Endodermal cell (in vitro differentiated cells): ENCODE measurements around the gene GPC3. TPM values are rescaled to one million over a fixed set of nuclear protein-coding genes. Genes with fewer than 3 reads are reported as not detected.

Experiments
- DNase-seq: peaks from one replicate; pipeline ENCODE4 v3.0.0-alpha.2; 2017
- H3K27ac ChIP-seq: 2 replicates; pipeline ENCODE4 v1.5.1; 2013; ENCODE audit warnings: mild to moderate bottlenecking, low read depth, low read length, moderate library complexity
- H3K27me3 ChIP-seq: 2 replicates; pipeline ENCODE4 v1.6.1; 2013; ENCODE audit warnings: mild to moderate bottlenecking, low read length, moderate library complexity; ENCODE audit not compliant: insufficient read depth, control insufficient read depth, poor library complexity, severe bottlenecking
- H3K36me3 ChIP-seq: 2 replicates; pipeline ENCODE4 v1.7.0; 2013; ENCODE audit warnings: mild to moderate bottlenecking, low read length, moderate library complexity; ENCODE audit not compliant: control insufficient read depth, insufficient read depth
- H3K4me1 ChIP-seq: one replicate; pipeline ENCODE4 v1.7.0; 2013; ENCODE audit warnings: low read length; ENCODE audit not compliant: control insufficient read depth, insufficient read depth
- H3K4me3 ChIP-seq: 2 replicates; pipeline ENCODE4 v1.5.1; 2013; ENCODE audit warnings: mild to moderate bottlenecking, low read length, moderate library complexity
- H3K9ac ChIP-seq: 2 replicates; pipeline ENCODE4 v1.6.1; 2013; ENCODE audit warnings: mild to moderate bottlenecking, low read length, moderate library complexity; ENCODE audit not compliant: poor library complexity, severe bottlenecking; ENCODE audit errors: extremely low read depth
- H3K9me3 ChIP-seq: 2 replicates; pipeline ENCODE4 v1.6.1; 2013; ENCODE audit warnings: mild to moderate bottlenecking, low read length, moderate library complexity; ENCODE audit not compliant: control insufficient read depth
- H3K27ac Mint-ChIP-seq: 2 replicates; pipeline ENCODE4 v1.8.0; 2020; ENCODE audit warnings: mixed read lengths
- H3K27me3 Mint-ChIP-seq: 2 replicates; pipeline ENCODE4 v1.8.0; 2021; ENCODE audit warnings: mild to moderate bottlenecking, mixed read lengths; ENCODE audit not compliant: insufficient read depth
- H3K36me3 Mint-ChIP-seq: 2 replicates; pipeline ENCODE4 v1.8.0; 2020; ENCODE audit warnings: low read depth, mixed read lengths
- H3K4me1 Mint-ChIP-seq: 2 replicates; pipeline ENCODE4 v1.8.0; 2020; ENCODE audit warnings: mixed read lengths
- H3K4me3 Mint-ChIP-seq: 2 replicates; pipeline ENCODE4 v1.8.0; 2020; ENCODE audit warnings: mild to moderate bottlenecking, moderate library complexity, mixed read lengths
- H3K9me3 Mint-ChIP-seq: 2 replicates; pipeline ENCODE4 v1.8.0; 2020; ENCODE audit warnings: mild to moderate bottlenecking, mixed read lengths
- WGBS, 2 experiments: methylation state at CpG; one replicate each; pipeline versions ENCODE4 v1.1.5 to v1.1.7; 2013; ENCODE audit warnings: missing lambda C conversion rate in 2 of 2, mixed read lengths in 1 of 2; ENCODE audit not compliant: insufficient coverage in 1 of 2, insufficient read length in 1 of 2; 5-methylcytosine and 5-hydroxymethylcytosine counted together
- total RNA-seq, 2 donors: library from RNA; stranded (reverse); fragmentation: NEBNext Ultra II Directional in 1 of 2; extraction: Animal tissue kit (Norgen Biotek cat#: 25700) in 1 of 2; gene quantifications; 2 replicates in 1 of 2; 3 replicates in 1 of 2; pipeline ENCODE4 v1.2.1, GENCODE V29; 2021
- TF ChIP-seq, protein P1 (sequence below): fragments of 200-600 bp; sonication (generic); conservative IDR thresholded peaks from 2 replicates; pipeline ENCODE4 v1.5.0; 2021; ENCODE audit warnings: antibody characterized with exemption, mild to moderate bottlenecking

Gene GPC3
- total RNA-seq, 2 donors from 2014 or later: 39.5 to 125 TPM

DNA sequence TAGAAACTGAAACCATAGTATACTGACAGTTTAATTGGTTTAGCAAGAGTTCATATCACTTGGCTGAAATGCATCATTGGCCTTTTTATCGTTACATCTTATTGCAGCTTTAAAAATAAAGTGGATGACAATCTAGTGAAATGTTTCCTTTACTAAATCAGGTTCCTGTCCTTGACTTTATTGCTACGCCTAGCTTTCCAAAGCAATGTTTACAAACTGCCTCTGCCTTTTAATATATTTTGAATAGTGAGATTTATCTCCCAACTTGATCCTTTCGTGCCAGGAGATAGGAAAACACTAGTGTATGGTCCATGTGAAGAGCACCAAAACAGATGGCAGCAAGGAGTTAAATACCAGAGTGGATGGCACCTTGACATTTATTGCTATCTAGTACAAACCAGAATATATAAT is 67.0 kb downstream of the GPC3 start:
- H3K36me3 Mint-ChIP-seq: peaks cover 22% of the 10 kb centered on the region
- H3K4me3 ChIP-seq: no peak overlapping the region
- DNase-seq: no peak
- H3K4me1 Mint-ChIP-seq: peaks cover 23% of the 10 kb centered on the region
- H3K4me1 ChIP-seq: no peaks in the 10 kb centered on the region
- TF ChIP-seq, protein P1, sequence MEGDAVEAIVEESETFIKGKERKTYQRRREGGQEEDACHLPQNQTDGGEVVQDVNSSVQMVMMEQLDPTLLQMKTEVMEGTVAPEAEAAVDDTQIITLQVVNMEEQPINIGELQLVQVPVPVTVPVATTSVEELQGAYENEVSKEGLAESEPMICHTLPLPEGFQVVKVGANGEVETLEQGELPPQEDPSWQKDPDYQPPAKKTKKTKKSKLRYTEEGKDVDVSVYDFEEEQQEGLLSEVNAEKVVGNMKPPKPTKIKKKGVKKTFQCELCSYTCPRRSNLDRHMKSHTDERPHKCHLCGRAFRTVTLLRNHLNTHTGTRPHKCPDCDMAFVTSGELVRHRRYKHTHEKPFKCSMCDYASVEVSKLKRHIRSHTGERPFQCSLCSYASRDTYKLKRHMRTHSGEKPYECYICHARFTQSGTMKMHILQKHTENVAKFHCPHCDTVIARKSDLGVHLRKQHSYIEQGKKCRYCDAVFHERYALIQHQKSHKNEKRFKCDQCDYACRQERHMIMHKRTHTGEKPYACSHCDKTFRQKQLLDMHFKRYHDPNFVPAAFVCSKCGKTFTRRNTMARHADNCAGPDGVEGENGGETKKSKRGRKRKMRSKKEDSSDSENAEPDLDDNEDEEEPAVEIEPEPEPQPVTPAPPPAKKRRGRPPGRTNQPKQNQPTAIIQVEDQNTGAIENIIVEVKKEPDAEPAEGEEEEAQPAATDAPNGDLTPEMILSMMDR: no peak
- H3K9ac ChIP-seq: no peak overlapping the region
- H3K27ac ChIP-seq: no peak overlapping the region
- no peaks in the 10 kb centered on the region for H3K27me3 Mint-ChIP-seq
- H3K9me3 Mint-ChIP-seq: peaks cover 15% of the 10 kb centered on the region
- H3K4me3 Mint-ChIP-seq: no peak overlapping the region
- H3K27ac Mint-ChIP-seq: no peak overlapping the region
- no peaks in the 10 kb centered on the region for H3K27me3 ChIP-seq
- no peaks in the 10 kb centered on the region for H3K36me3 ChIP-seq
- peaks cover 6% of the 10 kb centered on the region for H3K9me3 ChIP-seq
- 100% methylated on average over 1 to 2 of the region's 3 CpGs for WGBS, 2 experiments

DNA sequence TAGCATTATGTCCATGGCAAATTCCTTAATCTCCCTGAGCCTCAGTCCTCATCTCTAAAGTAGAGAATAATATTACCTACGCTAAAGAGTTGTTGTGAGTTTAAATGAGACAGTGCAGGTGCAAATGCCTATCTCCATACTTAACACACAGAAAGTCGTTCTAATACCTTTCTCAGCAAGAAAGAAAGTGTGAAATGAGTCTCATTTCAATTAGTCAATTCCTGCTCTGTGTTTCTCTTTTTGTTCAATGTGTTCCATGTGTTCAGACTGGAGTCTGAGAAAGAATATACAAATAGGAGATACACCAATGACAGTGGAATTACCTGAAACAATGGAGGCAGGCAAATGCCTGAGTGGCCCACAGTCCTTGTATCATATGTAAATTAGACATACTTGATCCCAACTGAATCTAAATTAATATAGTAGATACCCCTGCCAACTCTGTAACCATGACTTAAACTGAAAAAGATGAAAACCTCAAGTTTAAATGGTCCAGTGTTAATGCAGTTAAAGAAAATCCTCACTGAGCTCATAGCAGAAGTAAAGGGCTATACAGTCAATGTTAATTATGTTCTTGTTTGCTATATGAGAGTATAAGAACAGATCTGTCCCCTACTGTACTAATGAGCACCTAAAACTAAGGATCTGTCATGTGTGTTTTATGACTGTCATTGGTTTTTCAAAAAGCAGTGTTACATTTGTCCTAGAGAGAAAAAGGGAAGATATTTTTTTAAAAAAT is 68.2 kb downstream of the GPC3 start:
- Mint-ChIP-seq H3K4me1 (peaks cover 29% of the 10 kb centered on the region), H3K27me3 (no peaks in the 10 kb centered on the region), H3K9me3 (peaks cover 15% of the 10 kb centered on the region), H3K4me3 (no peak overlapping the region), H3K36me3 (peaks cover 22% of the 10 kb centered on the region), H3K27ac (no peak overlapping the region)
- Histone ChIP-seq H3K9ac (no peak overlapping the region), H3K27me3 (no peaks in the 10 kb centered on the region), H3K27ac (no peak overlapping the region), H3K4me3 (no peak overlapping the region), H3K9me3 (peaks cover 6% of the 10 kb centered on the region), H3K36me3 (no peaks in the 10 kb centered on the region), H3K4me1 (no peaks in the 10 kb centered on the region)
- no peak for DNase-seq
- TF ChIP-seq, protein P1: no peak
- 91% methylated on average over 1 of the region's 2 CpGs; no CpG with 5 or more reads in 1 of the 2 experiments for WGBS, 2 experiments

DNA sequence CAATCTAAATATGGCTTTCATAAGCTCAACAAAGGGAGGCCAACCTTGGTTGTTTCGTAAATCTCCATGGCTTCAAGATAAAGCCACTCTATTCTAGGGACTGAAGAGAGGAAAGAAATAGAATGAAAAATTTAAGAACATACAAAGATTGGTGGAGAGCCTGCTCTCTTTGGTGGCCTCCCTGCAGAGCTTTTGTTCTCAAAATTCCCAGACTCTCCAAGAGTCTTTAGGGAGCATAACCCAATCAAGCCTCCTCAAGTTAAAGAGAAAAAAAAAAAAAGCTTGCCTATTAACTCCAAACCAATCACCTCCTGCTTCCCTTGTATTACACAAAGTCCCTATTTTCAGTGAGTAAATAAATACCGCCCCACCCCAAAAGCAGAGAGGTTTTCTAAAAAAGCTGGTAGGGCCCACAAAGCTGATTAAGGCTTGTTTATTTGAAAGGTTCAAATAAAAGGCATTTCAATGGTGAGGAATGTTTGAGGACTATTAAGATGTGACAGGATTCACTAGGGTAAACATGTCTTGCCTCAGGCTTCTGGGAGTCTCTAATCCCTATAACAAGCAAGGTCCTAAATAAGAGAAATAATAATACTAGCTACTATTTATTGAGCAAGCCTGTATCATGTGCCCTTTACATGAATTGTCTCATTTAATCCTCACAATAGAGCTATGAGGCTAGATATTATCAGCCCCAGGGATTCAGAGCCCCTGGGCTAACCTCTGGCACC is 71.6 kb downstream of the GPC3 start:
- 27% methylated on average over 2 of the region's 2 CpGs; no CpG with 5 or more reads in 1 of the 2 experiments for WGBS, 2 experiments
- TF ChIP-seq, protein P1: no peak
- Mint-ChIP-seq H3K36me3 (peaks cover 20% of the 10 kb centered on the region), H3K9me3 (peaks cover 15% of the 10 kb centered on the region), H3K4me1 (peaks cover 32% of the 10 kb centered on the region), H3K27me3 (no peaks in the 10 kb centered on the region), H3K27ac (peak overlapping the region; percentile 59), H3K4me3 (peak overlapping the region; percentile 19)
- DNase-seq: peak; percentile 49
- no peaks in the 10 kb centered on the region for H3K4me1 ChIP-seq
- no peaks in the 10 kb centered on the region for H3K36me3 ChIP-seq
- no peak overlapping the region for H3K4me3 ChIP-seq
- H3K9me3 ChIP-seq: peaks cover 6% of the 10 kb centered on the region
- peak overlapping the region; percentile 70 for H3K27ac ChIP-seq
- no peaks in the 10 kb centered on the region for H3K27me3 ChIP-seq
- no peak overlapping the region for H3K9ac ChIP-seq
